GM21723 (cell line): ENCODE measurements around the gene ARID2.

Experiments used
- ATAC-seq: cut with Tn5 transposase; IDR thresholded peaks from one replicate; pipeline ENCODE4 v1.9.1; 2021; ENCODE audit warnings: mild to moderate bottlenecking, moderate library complexity; ENCODE audit not compliant: unreplicated experiment

Gene ARID2

GRCh38 chr12:45729233-45730083 lies at the start of gene ARID2:
Gene ARID2, plus strand, starts transcription at chr12:45729706. Its CDS starts 131 bp downstream, at chr12:45729837.
- peak; percentile 8 for ATAC-seq

GRCh38 chr12:45680362-45680761 lies 49.1 kb upstream of the ARID2 start:
- no peak for ATAC-seq

DNA sequence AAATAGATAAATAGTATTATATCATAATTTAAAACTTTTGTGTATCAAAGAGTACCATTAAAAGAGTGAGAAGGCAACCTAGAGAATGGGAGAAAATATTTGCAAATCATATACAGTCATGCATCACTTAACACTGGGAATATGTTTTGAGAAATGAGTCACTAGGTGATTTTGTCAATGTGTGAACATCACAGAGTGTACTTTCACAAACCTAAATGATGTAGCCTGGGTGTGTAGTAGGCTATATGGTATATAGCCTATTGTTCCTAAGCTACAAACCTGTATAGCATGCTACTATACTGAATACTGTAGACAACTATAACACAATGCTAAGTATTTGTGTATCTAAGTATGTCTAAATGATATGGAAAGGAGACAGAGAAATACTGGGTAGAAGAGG lies 48.0 kb upstream of the ARID2 start:
- ATAC-seq = no peak

DNA sequence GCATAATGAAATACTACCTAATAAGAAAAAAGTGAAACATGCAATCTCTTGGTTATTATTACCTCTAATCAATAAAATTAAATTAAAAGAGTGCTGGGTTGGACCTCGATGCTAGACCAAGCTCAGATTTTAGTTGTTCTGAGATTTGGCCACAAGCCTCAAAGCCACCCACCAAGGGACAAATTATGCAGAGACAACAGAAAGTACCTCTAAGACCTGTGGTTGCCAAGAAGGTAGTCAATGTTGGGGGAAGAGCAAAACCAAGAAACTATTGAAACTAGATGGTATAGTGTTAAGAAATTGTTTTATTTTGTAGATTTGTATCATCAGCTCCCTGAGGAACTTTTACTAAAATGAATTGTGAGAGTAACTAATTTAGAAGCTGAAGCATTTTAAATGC lies 43.8 kb upstream of the ARID2 start:
- ATAC-seq = no peak

DNA sequence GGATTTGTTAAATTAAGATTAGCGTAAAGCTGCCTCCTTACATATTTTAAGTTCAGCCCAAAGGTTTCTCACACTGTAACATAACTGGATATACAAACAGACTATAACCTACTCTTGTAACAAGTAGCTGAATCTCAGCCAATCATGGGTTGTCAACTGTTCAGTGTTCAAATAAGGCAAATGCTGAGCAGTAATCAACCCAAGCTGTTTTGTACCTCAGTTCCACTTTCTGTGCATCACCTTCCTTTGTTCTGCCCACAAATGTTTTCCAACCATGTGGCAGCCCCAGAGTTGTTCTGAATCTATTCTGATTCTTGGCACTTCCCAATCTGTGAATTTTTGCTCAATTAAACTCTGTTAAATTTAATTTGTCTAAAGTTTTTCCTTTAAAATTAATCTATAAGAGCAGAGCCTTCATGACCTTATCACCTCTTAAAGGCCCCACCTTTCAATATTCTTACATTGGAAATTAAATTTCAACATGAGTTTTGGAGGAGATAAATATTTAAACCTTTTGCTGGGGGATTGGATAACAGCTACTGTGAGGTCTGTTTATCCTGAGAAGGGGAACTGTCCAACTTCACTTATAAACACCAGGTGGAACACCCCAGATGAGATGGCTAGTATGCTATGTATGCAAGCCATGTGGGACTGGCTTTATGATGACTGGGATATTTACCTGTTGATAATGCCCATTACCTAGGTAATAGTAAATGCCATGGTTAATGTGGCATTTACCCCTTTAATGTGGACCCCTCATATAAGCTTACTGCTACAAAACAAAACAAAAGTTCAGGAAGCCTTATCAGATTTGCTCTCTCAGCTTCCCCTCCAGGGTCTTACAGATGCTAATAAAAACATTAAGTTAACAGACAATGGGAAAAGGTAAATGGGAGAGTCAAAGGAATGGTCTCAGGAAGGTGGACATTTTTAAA lies 42.2 kb upstream of the ARID2 start:
- ATAC-seq = no peak

- ATAC-seq = no peak
Observed at GRCh38 chr12:45688183-45688582, 41.3 kb upstream of the ARID2 start.

GRCh38 chr12:45695035-45695434 lies 34.5 kb upstream of the ARID2 start:
- ATAC-seq = no peak

DNA sequence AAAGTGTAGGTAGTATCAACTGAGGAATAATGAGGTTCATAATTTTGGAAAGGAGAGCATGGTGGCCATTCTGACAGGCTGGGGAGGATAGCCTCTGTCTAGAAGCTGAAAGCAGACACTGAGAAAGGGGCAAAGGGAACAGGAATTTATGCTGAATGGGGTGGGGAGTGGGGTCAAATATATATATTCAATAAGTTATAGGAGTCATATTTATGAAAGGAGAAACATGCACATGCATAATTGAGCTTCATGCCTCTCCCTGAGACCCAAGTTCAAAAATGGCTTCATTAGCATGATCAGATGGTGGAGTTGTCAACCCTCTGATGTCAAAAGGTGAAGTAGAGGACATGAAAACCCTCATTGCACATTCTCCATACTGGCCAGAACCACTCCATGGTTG lies 33.9 kb upstream of the ARID2 start:
- ATAC-seq = no peak

DNA sequence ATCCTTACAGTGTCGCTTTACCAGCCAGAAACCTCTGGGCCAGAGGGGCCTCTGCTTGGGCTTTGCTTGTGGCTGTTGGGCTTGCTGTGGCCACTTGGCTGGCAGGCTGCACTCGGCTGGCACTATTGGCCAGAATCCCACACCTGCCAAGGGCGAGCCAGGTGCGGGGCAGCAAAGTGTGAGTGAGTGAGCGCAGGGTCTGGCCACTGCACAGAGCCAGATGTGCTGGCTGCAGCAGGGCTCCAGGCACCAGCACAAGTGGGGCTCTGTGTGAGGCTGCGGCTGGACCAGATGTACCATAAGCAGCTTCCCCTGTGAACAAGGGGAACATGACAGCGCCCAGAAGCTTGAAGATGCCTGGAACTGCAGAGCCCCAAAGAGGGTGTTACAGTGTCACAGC lies 33.5 kb upstream of the ARID2 start:
- ATAC-seq = no peak

DNA sequence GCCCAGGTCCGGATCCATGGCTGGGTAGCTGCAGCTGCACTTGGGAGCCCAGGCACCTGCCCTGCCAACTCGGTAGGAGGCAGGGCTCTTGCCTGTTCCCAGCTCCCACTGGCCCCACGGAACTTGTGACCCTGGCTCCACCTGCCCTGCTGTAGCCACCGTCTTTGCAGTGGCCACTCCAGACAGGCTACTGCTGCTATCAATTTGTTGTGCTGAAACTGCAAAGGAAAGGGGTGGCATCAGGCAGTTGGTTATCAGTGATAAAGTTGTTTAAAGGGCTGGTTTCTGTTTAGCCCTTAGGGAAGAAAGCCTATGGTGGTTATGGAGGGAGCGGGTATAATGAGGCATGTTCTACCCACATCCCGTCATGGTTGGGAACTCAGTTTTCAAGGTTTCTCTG lies 32.1 kb upstream of the ARID2 start:
- ATAC-seq = no peak

GRCh38 chr12:45701296-45701695 lies 28.2 kb upstream of the ARID2 start:
- no peak for ATAC-seq

- no peak for ATAC-seq
Observed at GRCh38 chr12:45703942-45704341, 25.6 kb upstream of the ARID2 start.

DNA sequence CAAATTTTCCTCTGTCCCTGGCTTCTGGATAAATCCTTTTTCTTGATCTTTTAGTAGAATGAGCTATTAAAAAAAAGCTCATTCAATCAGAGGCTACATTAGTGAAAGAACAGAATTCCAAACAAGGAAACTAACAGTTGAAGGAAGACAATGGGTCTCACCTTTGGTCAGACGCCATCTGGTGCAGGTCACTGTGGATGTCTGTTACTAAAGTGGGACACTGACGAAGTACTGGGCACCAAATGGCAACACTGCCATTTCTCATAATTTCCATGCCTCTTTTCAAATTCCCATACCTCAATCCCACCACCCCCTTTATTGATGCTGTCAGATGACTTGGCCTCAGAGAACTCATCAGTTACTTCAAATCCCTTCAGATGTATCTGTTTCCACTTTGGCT lies 24.5 kb upstream of the ARID2 start:
- no peak for ATAC-seq

DNA sequence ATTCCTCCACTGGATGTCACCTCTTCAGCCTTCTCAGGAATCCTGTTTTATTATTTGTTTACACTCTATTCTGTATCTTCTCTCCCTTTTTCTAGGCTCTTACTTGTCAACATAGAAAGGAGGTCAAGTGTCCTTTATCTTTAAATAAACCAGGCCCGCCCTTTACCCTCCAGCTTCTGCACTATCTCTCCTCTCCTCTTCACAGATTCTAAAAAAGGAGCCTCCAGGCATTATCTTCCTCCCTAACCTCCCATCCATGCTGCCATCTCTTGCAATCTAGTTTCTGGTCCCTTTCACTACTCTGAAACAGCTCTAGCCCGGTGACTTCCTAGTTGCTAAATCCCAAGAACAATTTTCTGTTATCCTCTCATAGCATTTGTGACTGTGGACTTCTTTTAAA lies 24.1 kb upstream of the ARID2 start:
- ATAC-seq = no peak

DNA sequence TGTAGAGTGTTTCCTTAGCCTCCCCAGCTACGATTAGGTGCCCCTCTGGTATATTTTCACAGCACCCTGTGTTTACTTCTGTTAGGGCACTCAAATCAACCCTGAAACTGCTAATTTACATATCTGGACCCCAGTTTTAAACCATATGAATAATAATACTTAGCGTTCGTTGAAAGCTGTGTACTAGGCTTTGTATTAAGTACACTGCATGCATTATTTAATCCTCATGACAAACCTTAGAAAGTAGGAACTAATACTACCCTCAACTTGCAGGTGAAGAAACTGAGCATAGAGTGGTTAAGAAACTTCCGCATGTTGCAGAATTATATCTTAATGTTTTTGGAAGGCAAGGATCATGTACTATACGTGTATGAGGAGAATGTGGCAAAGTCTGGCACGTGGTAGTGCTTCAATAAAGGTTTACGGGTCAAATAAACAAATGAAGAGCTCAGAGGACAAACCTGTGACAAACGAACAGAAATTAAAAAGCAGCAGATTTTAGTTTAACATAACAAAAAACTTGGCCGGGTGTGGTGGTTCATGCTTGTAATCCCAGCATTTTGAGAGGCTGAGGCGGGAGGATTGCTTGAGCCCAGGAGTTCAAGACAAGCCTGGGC lies 22.2 kb upstream of the ARID2 start:
- ATAC-seq = no peak

GRCh38 chr12:45708363-45708762 lies 21.1 kb upstream of the ARID2 start:
- ATAC-seq = no peak

GRCh38 chr12:45708901-45709300 lies 20.6 kb upstream of the ARID2 start:
- ATAC-seq = no peak

- no peak for ATAC-seq
Observed at GRCh38 chr12:45712319-45712718, 17.2 kb upstream of the ARID2 start.

DNA sequence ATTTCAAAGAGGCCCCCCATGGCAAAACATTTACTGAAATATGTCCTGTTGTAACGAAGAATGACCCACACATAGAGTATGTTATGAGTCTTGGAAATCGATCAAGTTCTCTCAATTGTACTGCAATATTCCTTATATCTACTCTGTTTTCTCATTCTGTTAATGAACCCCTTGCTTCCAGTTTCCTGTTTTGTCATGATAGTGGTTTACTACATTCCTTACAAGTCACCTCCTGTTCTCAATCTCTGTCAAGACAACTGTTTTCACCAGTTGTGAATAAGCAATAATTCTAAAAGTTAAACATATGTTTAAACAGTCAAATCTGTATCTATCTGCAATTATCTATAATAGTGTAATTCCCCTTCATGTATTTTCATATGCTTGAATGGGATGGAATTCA lies 16.4 kb upstream of the ARID2 start:
- no peak for ATAC-seq

- no peak for ATAC-seq
Observed at GRCh38 chr12:45718306-45718705, 11.2 kb upstream of the ARID2 start.

GRCh38 chr12:45720069-45720468 lies 9.4 kb upstream of the ARID2 start:
- no peak for ATAC-seq
